Jurkat, Clone E6-1 (cell line): ENCODE measurements around the gene TEX30.

ENCODE experiments used
- DNase-seq: peaks from one replicate; pipeline ENCODE4 v3.0.0-alpha.2; 2011; ENCODE audit warnings: low read depth, low spot score
- H3K4me3 ChIP-seq: 2 replicates; pipeline ENCODE4 v1.5.1; 2011; ENCODE audit warnings: mild to moderate bottlenecking, low read length, control low read depth, moderate library complexity

The TEX30 gene

DNA sequence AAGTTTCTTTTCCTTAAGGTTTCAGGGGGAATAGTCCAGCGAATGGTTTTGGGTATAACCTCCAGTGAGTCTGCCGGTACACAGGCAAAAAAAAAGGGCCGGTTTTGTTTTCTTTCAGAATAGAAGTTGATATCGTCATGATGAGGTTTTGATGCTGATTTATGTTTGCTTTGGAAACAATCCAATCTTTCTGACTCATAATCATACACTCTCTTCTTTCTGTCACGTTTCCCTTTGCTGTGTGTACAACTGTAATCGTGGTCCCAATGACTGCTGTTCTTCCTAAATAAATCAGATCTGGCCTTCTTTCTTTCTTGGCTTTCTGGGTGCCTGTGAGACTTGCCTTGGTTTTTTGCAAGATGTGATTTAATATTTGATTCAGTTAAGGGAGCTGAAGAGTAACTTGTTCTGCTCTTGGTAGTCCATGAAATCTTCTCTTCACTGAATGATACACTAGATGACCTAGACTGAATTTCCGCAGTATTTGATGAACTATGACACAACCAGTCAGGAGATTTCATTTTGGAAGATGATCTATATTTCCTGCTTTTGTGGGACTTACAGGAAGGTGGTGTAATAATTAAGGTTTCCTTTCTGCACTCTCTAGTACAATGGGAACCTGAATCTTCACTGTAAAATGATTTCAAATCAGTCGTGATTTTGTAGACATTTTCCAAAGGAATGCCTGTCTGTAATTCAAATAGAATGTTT, 43.9 kb downstream of the TEX30 start:
- DNase-seq, result no peak
- no peak overlapping the region for H3K4me3 ChIP-seq

DNA sequence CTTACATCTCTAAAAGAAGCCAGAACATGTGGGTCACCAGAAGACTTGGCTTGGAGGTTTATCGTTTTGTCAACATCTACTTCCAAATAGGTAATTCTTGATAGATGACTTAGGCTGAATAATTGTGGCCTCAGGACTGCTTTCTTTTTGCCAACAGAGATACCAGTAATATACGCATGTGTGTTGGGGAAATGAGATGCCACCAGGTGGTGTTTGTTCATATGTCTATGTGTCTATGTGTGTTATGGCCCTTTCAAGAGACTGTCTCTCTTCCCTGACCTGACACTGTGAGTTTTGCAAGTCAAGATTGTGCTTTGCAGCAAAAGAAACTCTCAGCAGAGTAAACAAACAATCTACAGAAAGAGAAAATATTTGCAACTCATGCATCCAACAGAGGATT, 47.2 kb downstream of the TEX30 start:
- peak; percentile 45 for DNase-seq
- H3K4me3 ChIP-seq, result no peak overlapping the region

DNA sequence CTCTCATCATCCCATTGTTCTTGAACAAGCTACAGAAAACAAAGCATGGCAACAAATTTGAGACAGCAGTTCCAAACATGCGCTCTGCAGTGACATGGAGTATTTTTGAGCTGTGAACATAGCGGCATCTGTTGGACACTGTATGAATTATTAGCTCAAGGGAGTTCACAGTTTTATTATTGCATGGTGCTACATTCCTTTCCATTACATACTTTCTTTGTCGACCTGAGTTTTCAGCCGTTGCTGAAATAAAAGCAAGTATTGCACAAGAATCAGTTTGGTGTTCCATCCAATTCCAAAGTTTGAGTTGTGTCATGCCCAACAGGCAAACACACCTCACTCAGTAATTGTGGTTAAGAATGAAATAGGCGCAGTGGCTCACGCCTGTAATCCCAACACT, 48.7 kb downstream of the TEX30 start:
- no peak overlapping the region for H3K4me3 ChIP-seq
- peak; percentile 18 for DNase-seq

DNA sequence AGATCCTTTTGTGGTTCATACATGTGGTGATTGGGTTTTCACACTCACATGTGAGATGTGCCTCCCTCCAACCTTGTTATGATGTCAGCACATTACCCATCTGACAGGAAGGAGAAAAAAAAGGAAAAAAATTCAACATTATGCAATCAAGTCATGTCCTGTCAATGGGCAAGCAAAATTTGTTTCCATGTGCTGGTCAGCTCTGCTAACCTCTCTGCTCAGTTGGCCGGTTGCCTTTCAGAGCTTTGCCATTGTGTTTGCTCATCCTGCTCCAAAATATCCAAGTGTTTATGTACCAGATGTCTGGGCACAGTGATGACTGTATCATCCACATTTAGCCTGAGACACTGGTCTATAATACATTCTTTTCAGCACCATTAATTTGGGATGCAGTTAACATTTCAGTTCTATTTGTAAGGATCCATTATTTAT, 51.8 kb downstream of the TEX30 start:
- H3K4me3 ChIP-seq, result no peak overlapping the region
- no peak for DNase-seq

DNA sequence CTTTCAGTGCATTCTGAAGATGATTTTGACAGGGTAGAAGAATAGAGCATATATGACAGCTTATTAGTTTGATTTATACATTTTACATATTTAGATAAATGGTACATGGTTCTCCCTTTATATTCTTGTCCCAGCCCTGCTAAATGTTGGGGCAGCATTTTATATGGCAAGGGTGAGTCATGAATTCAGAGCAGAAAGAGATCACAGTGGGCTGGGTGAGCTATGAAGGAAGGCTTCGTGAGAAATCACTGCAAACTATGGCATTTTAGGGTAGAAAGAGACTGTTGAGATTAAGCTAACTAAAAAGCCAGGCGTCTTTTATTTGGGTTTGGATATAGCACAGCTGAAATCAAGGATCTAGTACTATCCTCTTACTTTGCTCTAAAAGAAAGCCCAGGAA, 54.8 kb downstream of the TEX30 start:
- no peak for DNase-seq
- H3K4me3 ChIP-seq, result no peak overlapping the region
